NCI-H2227 (cell line): ENCODE measurements around the gene PRRT1B.

Experiments used
- DNase-seq: peaks from one replicate; lab custom pipeline; 2025; ENCODE audit not compliant: unreplicated experiment; lab: John Stamatoyannopoulos, UW

PRRT1B gene

DNA sequence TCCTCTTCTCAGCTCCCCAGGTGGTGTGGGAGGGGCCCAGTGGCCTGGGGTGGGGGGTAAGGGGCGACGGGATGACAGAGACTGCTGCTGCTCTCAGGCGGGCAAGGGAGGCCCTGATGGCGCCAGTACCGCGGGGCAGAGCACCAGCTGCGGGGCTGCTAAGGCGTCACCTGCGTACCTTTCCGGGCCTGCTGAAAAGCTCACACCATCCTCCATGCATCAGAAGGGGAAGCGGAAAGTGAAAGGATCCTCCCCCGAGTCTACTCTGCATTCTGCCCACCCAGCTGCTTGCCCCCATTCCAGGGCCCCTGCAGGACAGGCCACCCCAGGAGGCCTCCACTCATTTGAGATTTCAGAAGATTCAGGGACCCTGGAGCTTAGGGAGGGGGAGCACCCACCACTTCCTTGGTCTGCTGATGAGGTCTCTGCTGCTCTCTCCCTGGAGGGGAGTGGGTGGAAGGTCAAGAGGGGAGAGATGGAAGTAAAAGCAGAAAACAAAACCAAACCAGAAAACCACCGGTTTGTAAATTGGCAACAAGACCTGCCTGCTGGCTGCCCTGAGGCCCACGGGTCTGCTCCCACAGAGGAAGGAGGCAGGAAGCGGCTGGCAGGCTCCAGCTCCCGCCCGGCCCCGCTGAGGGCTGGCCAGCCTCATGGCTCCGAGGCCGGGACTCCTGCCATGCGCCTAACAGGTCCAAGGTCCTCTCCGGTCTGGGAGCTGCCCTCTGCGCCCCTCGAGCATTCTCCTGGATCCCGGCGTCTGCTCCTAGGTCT lies 33.6 kb downstream of the PRRT1B start:
- no peak for DNase-seq

DNA sequence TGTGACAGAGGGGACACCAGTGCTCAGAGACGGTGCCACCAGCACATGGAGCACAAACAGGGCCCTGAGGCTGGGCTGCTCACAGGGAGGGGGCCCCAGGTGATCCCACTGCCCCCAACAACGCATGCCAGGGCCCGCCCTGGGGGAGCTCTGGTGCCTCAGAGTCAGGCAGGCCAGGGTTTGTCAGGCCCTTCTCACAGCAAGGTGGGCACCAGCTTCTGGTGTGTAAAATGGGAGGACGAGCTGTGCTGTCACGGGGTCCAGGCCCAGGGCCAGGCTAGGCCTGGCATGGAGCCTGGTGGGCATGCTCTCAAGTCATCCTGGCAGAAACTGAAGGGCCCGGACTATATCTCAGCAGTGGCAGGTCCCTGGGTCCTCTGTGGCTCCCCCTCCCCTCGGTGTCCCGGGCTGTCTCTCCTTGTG lies 34.5 kb downstream of the PRRT1B start:
- DNase-seq: no peak

DNA sequence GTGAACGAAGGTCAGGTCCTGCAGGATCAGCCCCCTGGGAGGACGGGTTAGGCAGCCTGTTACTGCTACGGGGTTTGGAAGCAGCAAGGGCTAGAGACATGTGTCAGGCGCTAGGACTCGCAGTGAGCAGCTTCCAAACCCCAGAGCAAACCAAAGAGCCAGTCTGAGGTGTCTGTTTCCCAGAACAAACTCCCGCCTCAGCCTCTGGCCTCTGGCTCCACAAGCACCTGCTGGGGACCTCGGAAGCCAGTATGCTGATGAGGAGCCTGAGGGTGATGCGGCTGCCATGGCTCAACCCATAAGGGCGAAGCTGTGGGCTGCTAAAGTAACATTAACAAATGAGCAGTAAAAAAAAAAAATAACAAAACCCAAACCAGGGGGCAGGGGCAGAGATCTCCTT lies 35.0 kb downstream of the PRRT1B start:
- no peak for DNase-seq

DNA sequence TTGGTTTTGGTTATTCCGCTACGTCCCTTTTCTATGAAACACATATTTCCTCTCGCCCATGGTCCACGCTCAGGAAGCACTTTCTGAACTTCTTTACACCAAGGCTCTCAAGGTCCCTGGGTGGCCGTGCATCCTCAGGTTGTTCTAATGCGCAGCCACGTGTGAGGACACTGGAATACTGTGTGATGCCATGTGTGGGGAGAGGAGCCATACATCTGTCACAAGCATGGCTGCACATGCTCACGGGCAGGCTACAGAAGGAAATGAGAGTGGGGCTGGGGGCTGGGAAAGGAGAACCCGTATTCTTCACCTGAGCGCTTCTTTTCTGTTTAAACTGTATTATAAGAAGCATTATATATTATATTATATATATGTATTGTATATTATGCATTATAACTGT lies 36.7 kb downstream of the PRRT1B start:
- DNase-seq: no peak

DNA sequence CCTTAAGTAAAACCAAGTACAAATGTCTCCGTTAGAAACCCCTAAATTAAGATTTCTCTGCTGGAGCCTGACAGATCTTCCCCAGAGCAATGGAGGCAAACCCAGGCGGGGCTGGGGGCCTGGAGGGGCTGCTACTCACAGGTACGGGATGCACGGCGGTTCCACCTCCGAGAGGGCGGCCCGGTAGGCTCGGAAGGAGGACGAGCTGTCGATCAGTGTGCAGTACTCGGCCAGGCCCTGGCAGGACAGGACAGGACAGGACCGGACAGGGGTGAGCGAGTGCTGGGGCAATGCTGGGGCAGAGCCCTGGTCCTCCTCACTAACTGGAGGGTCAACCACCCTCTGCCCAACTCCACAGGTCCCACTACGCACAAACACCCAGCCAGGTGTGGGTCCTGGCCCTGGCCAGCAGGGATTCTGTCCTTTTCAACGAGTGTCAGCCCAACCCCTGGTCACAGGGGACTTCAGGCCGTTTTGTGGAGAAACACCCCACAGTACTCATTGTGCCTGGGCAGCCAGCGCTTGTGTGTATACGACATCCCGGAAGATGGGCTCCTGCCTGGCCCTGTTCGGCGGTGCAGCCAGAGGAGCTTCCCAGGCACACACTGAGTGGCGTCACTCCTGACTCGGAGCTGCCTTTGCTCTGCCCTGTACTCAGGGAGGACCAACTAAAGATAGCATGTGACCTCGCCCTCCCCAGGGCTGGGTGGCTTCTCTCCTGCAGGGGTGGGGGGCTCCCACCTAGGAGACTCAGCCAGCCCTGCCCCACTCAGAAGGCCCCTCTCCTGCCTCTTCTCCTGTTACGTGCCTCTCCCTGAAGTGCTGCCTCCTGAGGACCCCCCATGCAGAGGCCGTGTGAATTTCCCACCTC lies 37.4 kb downstream of the PRRT1B start:
- DNase-seq: no peak

DNA sequence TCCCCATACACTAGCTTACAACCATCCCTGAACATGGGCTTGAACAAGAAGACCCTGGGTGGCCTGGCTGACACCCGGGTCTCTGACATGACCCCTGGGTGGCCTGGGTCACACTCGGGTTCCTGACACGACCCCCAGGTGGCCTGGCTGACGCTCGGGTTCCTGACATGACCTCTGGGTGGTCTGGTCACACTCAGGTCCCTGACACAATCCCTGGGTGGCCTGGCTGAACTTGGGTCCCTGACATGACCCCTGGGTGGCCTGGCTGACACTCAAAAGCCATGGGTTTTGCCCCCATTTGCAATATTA lies 38.0 kb downstream of the PRRT1B start:
- DNase-seq: no peak

DNA sequence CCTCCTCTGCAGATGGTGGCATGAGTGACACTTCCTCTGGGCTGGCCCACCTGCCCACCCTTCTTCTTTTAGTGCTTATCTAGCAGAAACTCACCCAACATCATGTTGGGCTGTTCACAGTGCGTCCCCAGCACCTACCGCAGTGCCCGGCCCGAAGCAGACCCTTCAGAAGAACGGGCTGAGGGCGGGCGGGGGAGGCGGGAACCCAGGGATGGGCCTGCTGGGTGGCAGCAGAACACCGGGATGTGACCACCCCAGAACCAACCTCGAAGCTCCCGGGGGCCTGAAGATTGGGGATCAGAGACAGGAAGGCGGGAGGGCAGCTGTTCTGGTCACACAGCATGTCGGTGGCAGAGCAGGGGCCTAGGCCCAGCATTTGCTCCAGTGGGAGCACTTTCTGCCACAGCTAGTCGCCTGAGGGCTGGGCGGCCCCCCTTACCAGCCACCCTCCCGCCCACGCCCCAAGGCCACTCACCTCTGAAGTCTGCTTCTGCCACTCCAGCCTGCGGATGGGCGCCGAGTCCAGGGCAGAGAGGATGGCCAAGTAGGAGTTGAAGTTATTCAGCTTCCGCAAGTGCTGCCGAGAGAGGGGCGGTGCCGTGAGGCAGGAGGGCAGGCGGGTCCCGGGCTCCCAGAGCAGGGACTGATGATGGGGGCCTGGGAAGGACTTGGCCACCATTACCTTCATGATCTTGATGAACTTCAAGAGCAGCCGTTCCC lies 38.7 kb downstream of the PRRT1B start:
- DNase-seq: no peak

DNA sequence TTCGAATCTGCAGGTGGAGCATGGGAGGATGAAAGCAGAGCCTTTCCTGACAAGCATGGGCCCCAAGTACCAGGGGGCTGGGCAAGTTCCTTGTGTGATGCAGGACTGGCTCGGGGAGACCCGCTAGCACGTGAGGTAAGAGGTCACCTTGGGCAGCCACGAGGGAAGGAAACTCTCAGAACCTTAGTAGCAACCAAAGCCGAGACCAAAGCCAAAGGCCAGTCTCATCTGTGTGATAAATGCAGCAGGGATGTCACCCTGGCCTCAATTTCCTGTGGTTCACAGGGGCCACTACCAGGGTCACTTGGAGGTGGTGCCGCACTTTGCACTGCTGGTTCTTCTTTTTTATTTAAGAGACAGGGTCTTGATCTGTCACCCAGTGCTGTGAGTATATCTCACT lies 39.5 kb downstream of the PRRT1B start:
- DNase-seq: no peak

DNA sequence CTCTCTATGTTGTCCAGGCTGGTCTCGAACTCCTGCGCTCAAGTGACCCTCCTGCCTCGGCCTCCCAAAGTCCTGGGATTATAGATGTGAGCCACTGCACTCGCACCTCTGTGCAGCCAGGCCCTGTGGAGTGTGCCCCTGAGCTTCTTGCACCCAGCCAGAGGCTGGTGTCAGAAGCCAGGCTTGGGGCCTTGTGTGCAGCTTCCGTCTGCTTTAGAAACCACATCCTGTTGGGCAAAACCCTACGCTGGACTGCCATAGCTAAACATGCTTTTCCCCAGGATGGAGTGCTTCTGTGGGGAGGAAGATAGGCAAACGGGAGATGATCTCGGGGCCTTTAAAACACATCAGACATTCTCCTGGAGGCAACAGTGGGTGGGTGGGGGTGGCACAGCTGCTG lies 40.1 kb downstream of the PRRT1B start:
- DNase-seq: no peak

DNA sequence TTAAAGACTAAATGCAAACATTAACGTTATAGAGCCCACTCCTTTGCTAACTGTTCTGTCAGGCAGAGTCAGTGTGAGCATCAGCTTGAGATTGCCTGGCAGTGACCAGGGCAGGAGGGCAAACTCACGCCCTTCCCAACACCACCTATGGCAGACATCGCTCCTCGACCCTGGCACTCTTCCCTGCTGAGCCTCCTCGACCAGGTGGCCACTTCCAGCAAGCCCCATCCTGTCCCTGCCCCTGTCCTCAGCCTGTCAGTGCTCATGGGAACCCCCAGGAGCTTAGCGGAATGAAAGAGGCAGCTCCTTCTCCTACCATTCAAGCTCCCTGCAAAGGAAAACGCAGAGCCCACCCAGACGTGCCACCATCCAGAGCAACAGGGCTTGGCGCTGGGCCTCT lies 42.0 kb downstream of the PRRT1B start:
- no peak for DNase-seq

DNA sequence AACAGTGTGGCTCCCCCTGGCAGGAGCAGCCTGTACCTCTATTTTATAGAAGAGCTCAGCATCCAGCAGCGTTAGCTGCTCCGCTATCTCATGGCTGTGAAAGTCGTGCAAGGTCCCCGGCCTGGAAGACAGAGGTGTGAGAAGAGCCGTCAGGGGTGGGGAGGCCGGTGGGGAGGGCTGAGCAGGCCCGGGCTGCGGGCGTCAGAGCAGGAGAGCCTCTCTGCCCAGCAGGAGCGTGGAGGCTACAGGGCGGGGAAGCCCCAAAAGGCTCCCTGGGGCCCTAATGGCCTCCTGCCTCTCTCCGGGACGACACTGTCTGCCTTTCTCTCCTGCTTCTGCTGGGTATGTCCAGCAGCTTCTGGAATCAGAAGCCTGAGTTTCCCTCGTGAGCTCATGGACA lies 42.6 kb downstream of the PRRT1B start:
- DNase-seq: no peak

DNA sequence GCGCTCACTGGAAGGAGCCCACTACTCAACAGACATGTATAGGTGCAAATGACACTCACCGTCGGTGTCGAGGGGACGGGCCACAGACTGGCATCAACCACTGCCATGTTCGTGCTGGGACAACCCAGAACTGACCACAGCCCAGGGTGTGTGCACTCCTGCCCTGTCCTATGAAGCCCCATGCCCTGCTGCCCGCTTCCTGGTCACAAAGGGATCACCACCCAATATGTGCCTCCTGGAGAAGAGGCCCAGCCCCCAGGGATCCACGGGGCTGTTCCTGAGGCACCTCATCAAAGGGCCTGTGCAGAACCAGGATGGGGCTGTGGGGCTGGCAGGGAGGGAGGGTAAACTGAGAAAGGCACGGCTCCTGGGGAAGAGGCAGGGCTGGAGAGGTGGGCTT lies 43.1 kb downstream of the PRRT1B start:
- no peak for DNase-seq

DNA sequence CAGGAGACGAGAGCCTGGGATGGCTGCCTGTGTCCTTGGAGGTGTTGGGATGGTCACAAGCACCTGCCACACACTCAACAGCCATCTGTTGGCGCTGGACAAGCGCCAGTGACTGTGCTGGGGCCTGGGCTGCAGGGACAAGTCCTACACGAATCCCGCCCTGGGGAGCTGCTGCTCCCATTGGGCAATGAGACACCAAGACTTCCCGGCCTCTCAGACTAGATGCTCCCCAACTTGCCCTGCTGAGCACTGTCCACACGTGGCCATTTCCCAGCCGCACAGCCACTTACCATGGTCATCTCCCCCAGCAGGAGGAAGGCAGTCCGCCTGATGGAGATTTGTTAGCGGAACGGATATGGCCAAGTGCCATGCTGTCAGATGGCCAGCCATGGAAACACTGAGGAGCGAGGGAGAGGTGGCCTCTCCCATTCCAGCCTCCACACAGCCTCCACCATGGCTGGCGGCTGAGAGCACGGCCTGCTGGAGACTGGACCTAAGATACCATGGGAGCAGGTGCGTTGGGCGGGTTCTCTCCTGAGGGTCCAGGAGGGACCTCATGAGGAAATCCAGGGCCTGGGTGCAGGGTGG lies 43.9 kb downstream of the PRRT1B start:
- no peak for DNase-seq

DNA sequence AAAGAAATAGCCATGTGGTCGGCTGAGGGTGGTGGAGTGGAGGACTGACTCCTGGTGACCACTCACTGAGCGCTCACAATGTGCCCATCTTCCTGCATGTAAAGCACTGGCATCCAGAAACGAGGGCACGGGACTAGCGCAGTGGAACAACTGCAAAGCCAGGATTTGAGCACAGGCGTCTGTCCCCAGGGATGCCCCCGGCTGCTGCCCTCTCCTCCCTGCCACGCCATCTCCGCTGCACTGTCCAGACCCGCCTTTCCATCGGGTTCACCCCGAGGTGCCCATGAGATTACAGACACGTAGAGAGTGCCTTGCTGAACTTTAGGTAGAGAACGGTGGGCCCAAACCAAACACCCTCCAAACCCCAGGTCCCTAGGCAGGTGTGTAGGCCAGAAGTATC lies 44.7 kb downstream of the PRRT1B start:
- DNase-seq: no peak

DNA sequence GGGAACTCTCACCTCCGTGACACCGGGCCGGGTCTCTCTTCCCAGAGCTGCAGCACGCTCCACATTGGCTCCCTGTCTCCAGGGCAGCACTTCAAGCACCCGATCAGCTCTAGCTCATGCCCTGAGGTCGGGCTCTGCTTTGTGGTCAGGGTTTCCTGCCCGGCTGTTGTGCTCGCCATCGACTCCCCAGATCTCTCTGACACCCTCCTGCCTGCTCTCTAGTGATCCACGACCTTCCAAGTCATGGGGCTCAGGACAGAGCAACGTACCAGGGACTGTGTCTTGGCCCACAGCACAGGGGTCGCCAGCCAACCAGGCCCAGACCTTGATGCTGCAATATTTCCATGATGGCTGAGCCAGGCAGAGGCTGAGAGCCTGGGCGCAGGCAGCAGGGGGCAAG lies 45.1 kb downstream of the PRRT1B start:
- no peak for DNase-seq

DNA sequence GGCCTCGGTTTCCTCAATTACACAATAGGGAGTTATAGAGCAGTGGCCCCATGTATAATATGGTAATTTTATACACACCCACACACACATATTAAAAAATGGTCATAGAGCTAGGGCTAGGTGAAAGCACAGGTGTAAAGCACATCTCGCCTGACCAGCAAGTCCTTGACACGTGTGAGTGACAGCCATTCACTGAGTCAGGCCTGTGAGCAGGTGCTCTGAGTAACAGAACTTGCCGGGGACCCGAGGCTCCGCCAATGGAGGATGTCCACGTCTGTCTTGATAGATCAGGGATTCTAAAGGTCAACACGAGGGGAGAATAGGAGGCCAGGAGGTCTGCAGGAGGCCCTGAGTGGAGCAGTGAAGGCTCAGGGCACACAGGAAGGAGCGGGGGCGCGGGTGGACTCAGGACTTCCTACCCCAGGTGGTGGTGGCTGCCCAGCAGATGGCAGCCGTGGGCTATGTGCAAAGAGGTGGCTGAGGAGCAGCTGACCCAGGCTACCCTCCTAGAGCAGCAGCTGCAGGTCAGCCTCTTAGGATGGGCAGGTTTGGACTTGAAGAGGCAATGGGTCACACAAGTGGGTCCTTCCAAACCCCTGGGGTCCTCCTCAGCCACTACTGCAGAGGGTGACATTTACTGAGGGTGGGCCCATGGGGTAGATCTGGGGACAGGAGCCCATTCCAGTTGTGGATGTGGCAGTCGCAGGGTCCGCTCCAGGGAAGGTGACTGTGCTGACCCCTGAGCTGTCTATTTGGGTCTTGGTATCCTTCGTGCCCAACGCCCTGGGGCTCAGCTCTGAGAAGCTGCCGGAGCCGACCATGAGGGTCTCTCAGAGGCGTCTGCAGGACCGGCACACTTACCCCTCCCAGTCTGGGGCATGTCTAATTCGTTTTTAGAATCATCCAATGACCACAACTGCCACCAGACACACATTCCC lies 45.9 kb downstream of the PRRT1B start:
- DNase-seq: peak; percentile 42

DNA sequence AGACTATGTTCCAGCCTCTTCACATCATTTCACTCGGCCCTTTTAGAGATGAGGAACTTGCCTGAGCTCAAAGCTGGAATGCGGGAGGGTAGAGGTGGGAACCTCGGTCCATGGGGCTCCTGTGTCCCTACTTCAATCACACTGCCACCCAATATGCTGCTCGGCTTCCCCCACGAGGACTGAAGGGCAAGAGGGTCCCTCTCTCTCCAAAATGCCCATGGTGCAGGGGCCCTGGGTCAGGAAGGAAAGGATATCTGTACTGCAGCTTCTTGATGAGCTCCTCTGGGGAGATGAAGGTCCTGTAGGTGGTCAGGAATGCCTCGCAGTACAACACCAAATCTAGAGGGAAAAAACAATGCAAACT lies 46.5 kb downstream of the PRRT1B start:
- no peak for DNase-seq

DNA sequence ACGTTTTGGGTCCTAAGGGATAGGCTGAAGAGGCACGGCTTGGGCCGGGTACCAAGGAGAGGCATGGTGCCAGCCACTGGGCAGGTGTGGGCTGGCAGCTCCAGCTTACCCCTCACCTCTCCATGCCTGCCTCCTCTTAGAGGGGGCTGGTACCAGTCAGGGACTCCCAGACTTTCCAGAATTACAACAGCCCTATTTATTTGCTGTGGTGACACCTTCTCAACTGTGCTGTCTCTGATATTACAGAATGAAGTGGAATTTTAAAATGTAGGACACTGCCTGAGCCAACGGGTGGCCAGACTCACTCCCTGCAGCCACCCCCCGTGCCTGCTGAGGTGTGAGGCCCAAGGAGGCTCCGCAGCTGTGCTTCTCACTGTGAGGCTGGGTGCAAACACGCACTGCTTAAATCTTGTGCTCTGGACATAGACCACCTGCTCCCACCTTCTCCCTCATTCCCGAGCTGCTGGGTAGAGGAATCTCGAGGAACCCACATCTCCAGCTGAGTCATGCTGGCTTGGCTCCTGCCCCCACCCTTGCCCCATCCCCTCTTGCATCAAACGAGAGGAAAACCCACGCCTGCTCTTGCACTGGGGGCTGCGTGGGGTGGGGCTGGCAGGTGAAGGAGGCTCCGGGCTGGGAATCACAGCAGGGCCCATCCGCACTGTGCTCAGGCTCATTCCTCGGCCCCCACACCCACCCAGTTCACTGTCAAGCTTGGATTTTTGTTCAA lies 47.9 kb downstream of the PRRT1B start:
- DNase-seq: no peak

DNA sequence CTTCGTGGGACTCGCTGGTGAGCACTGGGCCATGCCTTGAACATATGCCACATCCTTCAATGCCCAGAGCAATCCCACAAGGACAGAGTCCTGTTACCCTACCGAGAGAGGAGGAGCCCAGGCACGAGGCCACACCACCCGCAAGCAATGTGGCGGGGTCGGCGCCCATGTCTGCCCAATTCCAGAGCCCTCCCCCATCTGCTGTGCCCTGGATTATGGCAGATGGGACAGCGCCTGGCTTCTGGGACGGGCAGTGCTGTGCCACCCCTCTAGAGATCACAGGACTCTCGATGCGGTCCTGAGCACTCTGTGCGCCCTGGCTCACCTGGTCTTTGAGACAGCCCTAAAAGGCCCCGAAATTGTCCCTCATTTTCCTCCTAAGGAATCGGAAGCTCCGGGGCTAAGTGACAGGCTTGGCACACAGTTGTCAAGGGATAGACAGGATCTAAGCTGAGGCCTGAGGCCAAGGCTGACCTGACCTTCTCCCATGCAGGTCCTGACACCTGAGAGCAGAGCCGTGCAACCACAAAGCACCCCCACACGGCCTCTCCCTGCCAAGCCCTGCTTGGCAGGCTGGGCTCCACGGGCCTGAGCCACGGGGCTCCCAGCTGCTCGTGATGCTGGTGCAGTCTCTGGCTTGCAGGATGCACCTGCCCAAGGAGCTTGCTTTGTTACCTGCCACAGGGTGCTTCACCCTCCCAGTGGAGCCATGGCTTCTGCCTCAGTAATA lies 48.8 kb downstream of the PRRT1B start:
- no peak for DNase-seq
